Activated naive CD4-positive, alpha-beta T cell treated with anti-CD3 and anti-CD28 coated beads, Interleukin-2, amount 10 ng/mL, durations not matched to agents 7 days and 5 days (primary cell): ENCODE results near the gene UAP1L1.
"Not testable (repeated sequence)": the region's sequence is repeated elsewhere in the genome, so short reads cannot be mapped to it uniquely, and the experiment has no call there.

Source experiments
- CTCF ChIA-PET: fragments of 350-600 bp; sonication (Branson Sonifier 250); formaldehyde crosslinking; loops from one replicate; lab custom pipeline; 2021; ENCODE audit warnings: antibody characterized with exemption; lab: Charles Lee
- DNase-seq: peaks from one replicate; pipeline ENCODE4 v3.0.0-alpha.2; 2020
- H3K27ac Mint-ChIP-seq: one replicate; pipeline ENCODE4 v1.8.0; 2021; ENCODE audit warnings: mild to moderate bottlenecking, moderate library complexity, mixed read lengths
- H3K27me3 Mint-ChIP-seq: one replicate; pipeline ENCODE4 v1.8.0; 2021; ENCODE audit warnings: mild to moderate bottlenecking, mixed read lengths
- H3K36me3 Mint-ChIP-seq: one replicate; pipeline ENCODE4 v1.8.0; 2021; ENCODE audit warnings: mixed read lengths
- H3K4me1 Mint-ChIP-seq: one replicate; pipeline ENCODE4 v1.8.0; 2021; ENCODE audit warnings: mixed read lengths
- H3K4me3 Mint-ChIP-seq: one replicate; pipeline ENCODE4 v1.8.0; 2021; ENCODE audit warnings: mild to moderate bottlenecking, moderate library complexity, mixed read lengths
- H3K9me3 Mint-ChIP-seq: one replicate; pipeline ENCODE4 v1.8.0; 2021; ENCODE audit warnings: mixed read lengths

UAP1L1 gene

GRCh38 chr9:137118092-137118603 is 40.8 kb downstream of the UAP1L1 start:
- not testable (repeated sequence) for H3K4me3 Mint-ChIP-seq

GRCh38 chr9:137121927-137122795 is 44.8 kb downstream of the UAP1L1 start:
- H3K9me3 Mint-ChIP-seq, H3K27me3 Mint-ChIP-seq, H3K27ac Mint-ChIP-seq, DNase-seq, H3K36me3 Mint-ChIP-seq, H3K4me3 Mint-ChIP-seq: not testable (repeated sequence)
- H3K4me1 Mint-ChIP-seq = peaks cover 18% of the 10 kb centered on the region
- CTCF ChIA-PET = interaction anchor here (0.7 to 2.0 kb wide), 5 partner anchors 36 to 115 kb away, joined by 3 to 11 read pairs (median 4); partner anchors contain the start of genes CYSRT1 and RNF224

More at GRCh38 chr9:137118092-137118603, 40.8 kb downstream of the UAP1L1 start:
- not testable (repeated sequence) for H3K27ac Mint-ChIP-seq, H3K36me3 Mint-ChIP-seq, H3K9me3 Mint-ChIP-seq, H3K27me3 Mint-ChIP-seq, DNase-seq, H3K4me1 Mint-ChIP-seq
- CTCF ChIA-PET = interaction anchor here (1.0 to 2.0 kb wide), 4 partner anchors 12 to 118 kb away, joined by 3 to 19 read pairs (median 6); partner anchors contain the start of genes CYSRT1 and RNF224

GRCh38 chr9:137122796-137123467 is 45.6 kb downstream of the UAP1L1 start:
- H3K36me3 Mint-ChIP-seq, H3K9me3 Mint-ChIP-seq, H3K27me3 Mint-ChIP-seq, DNase-seq, H3K27ac Mint-ChIP-seq, H3K4me3 Mint-ChIP-seq: not testable (repeated sequence)
- H3K4me1 Mint-ChIP-seq = peaks cover 25% of the 10 kb centered on the region
- CTCF ChIA-PET = interaction anchor here (0.7 to 2.0 kb wide), 7 partner anchors 35 to 114 kb away, joined by 3 to 11 read pairs (median 4); partner anchors contain the start of gene RNF224

GRCh38 chr9:137123468-137123837 is 46.1 kb downstream of the UAP1L1 start:
- peaks cover 31% of the 10 kb centered on the region for H3K4me1 Mint-ChIP-seq
- H3K27me3 Mint-ChIP-seq = no peaks in the 10 kb centered on the region
- no peak for DNase-seq
- no peak overlapping the region for H3K4me3 Mint-ChIP-seq
- peaks cover 2% of the 10 kb centered on the region for H3K36me3 Mint-ChIP-seq
- H3K9me3 Mint-ChIP-seq = no peaks in the 10 kb centered on the region
- no peak overlapping the region for H3K27ac Mint-ChIP-seq
- CTCF ChIA-PET = interaction anchor here (1.0 to 2.0 kb wide), 7 partner anchors 53 to 114 kb away, joined by 3 to 11 read pairs (median 4); partner anchors contain the start of gene RNF224

GRCh38 chr9:137123952-137124462 is 46.7 kb downstream of the UAP1L1 start:
- H3K27me3 Mint-ChIP-seq, DNase-seq, H3K9me3 Mint-ChIP-seq, H3K4me3 Mint-ChIP-seq, H3K36me3 Mint-ChIP-seq: not testable (repeated sequence)
- Mint-ChIP-seq H3K27ac (peak overlapping the region; percentile 19), H3K4me1 (peaks cover 36% of the 10 kb centered on the region)
- CTCF ChIA-PET = interaction anchor here (1.0 to 2.0 kb wide), 6 partner anchors 53 to 113 kb away, joined by 3 to 11 read pairs (median 4); partner anchors contain the start of gene RNF224

GRCh38 chr9:137126786-137127185 is 49.5 kb downstream of the UAP1L1 start:
- H3K36me3 Mint-ChIP-seq = peaks cover 2% of the 10 kb centered on the region
- peaks cover 10% of the 10 kb centered on the region for H3K27me3 Mint-ChIP-seq
- CTCF ChIA-PET = interaction anchor here (0.9 to 2.5 kb wide), 4 partner anchors 31 to 109 kb away, joined by 3 to 12 read pairs (median 7); no protein-coding TSS in a partner anchor
- peaks cover 38% of the 10 kb centered on the region for H3K4me1 Mint-ChIP-seq
- no peaks in the 10 kb centered on the region for H3K9me3 Mint-ChIP-seq
- DNase-seq = no peak
- peak overlapping the region; percentile 82 for H3K27ac Mint-ChIP-seq
- peak overlapping the region; percentile 80 for H3K4me3 Mint-ChIP-seq

GRCh38 chr9:137127301-137128157 is 50.2 kb downstream of the UAP1L1 start:
- peak overlapping the region; percentile 80 for H3K4me3 Mint-ChIP-seq
- H3K9me3 Mint-ChIP-seq = no peaks in the 10 kb centered on the region
- H3K4me1 Mint-ChIP-seq = peaks cover 37% of the 10 kb centered on the region
- DNase-seq = peak; percentile 62
- H3K27me3 Mint-ChIP-seq = peaks cover 12% of the 10 kb centered on the region
- peaks cover 2% of the 10 kb centered on the region for H3K36me3 Mint-ChIP-seq
- CTCF ChIA-PET = interaction anchor here (0.8 to 2.5 kb wide), 5 partner anchors 32 to 109 kb away, joined by 3 to 12 read pairs (median 6); no protein-coding TSS in a partner anchor
- H3K27ac Mint-ChIP-seq = peak overlapping the region; percentile 93

GRCh38 chr9:137128158-137128861 is 51.0 kb downstream of the UAP1L1 start:
- peaks cover 33% of the 10 kb centered on the region for H3K4me1 Mint-ChIP-seq
- peaks cover 14% of the 10 kb centered on the region for H3K27me3 Mint-ChIP-seq
- peak overlapping the region; percentile 80 for H3K4me3 Mint-ChIP-seq
- CTCF ChIA-PET = interaction anchor here (0.8 to 2.5 kb wide), 7 partner anchors 32 to 109 kb away, joined by 3 to 12 read pairs (median 7); no protein-coding TSS in a partner anchor
- peak overlapping the region; percentile 93 for H3K27ac Mint-ChIP-seq
- H3K36me3 Mint-ChIP-seq = peaks cover 2% of the 10 kb centered on the region
- DNase-seq = peak; percentile 44
- no peaks in the 10 kb centered on the region for H3K9me3 Mint-ChIP-seq

GRCh38 chr9:137128862-137129455 is 51.6 kb downstream of the UAP1L1 start:
- peaks cover 17% of the 10 kb centered on the region for H3K27me3 Mint-ChIP-seq
- peak overlapping the region; percentile 93 for H3K27ac Mint-ChIP-seq
- H3K9me3 Mint-ChIP-seq = no peaks in the 10 kb centered on the region
- H3K4me1 Mint-ChIP-seq = peaks cover 30% of the 10 kb centered on the region
- peak overlapping the region; percentile 80 for H3K4me3 Mint-ChIP-seq
- DNase-seq = no peak
- CTCF ChIA-PET = interaction anchor here (0.8 to 2.4 kb wide), 7 partner anchors 10 to 108 kb away, joined by 3 to 12 read pairs (median 4); partner anchors contain the start of genes GRIN1 and RNF208
- peaks cover 2% of the 10 kb centered on the region for H3K36me3 Mint-ChIP-seq

- H3K4me3 Mint-ChIP-seq = peak overlapping the region; percentile 80
- DNase-seq = peak; percentile 93
- peaks cover 2% of the 10 kb centered on the region for H3K36me3 Mint-ChIP-seq
- peaks cover 30% of the 10 kb centered on the region for H3K4me1 Mint-ChIP-seq
- H3K9me3 Mint-ChIP-seq = no peaks in the 10 kb centered on the region
- CTCF ChIA-PET = interaction anchor here (0.6 to 2.4 kb wide), 12 partner anchors 8 to 107 kb away, joined by 3 to 12 read pairs (median 4); partner anchors contain the start of genes GRIN1, RNF208 and RNF224
- H3K27ac Mint-ChIP-seq = peak overlapping the region; percentile 88
- peaks cover 24% of the 10 kb centered on the region for H3K27me3 Mint-ChIP-seq
Observed at GRCh38 chr9:137129456-137130175, 52.3 kb downstream of the UAP1L1 start.

GRCh38 chr9:137130176-137130755 is 52.9 kb downstream of the UAP1L1 start:
- no peak for DNase-seq
- Mint-ChIP-seq H3K27ac (peak overlapping the region; percentile 78), H3K4me3 (peak overlapping the region; percentile 81), H3K9me3 (no peaks in the 10 kb centered on the region), H3K4me1 (peaks cover 30% of the 10 kb centered on the region), H3K27me3 (peaks cover 29% of the 10 kb centered on the region), H3K36me3 (peaks cover 2% of the 10 kb centered on the region)
- CTCF ChIA-PET = interaction anchor here (0.6 to 2.4 kb wide), 13 partner anchors 9 to 164 kb away, joined by 3 to 12 read pairs (median 3); partner anchors contain the start of genes RNF208 and RNF224
